Lower leg skin (tissue), 3 donors: ENCODE results near the gene SLC25A29.

ENCODE experiments used
- POLR2A ChIP-seq, 2 donors: fragments of 450-650 bp; IDR thresholded peaks; one replicate each; pipeline ENCODE4 v1.6.1; 2016 to 2017; ENCODE audit warnings: antibody characterized with exemption in 2 of 2, mild to moderate bottlenecking in 1 of 2, moderate library complexity in 1 of 2
- TF ChIP-seq, protein P1 (sequence below), 3 donors: fragments of 450-650 bp; IDR thresholded peaks; one replicate each; pipeline ENCODE4 v1.5.1; 2016; ENCODE audit warnings: antibody characterized with exemption in 3 of 3, mild to moderate bottlenecking in 3 of 3, moderate library complexity in 2 of 3

DNA sequence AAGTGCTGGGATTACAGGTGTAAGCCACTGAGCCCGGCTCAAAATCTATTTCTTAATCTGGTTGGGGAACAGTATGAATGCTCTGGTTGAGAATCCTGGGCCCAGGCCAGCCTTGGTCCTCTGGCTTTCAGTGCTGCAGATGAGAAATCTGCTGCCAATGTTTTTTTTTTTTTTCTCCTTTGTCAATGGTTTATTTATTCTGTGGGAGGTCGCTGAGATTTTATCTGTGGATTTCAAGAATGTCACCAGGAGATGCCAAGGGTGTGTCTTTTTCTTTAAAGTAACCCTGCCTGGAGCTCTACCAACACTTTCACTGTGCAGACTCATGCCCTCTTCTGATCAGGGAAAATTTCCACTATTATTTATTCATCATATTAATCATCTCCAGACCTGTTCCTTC is 3.6 kb downstream of the SLC25A29 start:
- TF ChIP-seq, protein P1, sequence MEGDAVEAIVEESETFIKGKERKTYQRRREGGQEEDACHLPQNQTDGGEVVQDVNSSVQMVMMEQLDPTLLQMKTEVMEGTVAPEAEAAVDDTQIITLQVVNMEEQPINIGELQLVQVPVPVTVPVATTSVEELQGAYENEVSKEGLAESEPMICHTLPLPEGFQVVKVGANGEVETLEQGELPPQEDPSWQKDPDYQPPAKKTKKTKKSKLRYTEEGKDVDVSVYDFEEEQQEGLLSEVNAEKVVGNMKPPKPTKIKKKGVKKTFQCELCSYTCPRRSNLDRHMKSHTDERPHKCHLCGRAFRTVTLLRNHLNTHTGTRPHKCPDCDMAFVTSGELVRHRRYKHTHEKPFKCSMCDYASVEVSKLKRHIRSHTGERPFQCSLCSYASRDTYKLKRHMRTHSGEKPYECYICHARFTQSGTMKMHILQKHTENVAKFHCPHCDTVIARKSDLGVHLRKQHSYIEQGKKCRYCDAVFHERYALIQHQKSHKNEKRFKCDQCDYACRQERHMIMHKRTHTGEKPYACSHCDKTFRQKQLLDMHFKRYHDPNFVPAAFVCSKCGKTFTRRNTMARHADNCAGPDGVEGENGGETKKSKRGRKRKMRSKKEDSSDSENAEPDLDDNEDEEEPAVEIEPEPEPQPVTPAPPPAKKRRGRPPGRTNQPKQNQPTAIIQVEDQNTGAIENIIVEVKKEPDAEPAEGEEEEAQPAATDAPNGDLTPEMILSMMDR (IDR thresholded peaks at IDR 0.05), result no peak
- no peak for TF ChIP-seq POLR2A (IDR thresholded peaks at IDR 0.05)
